ENCODE measurements around the gene NFRKB.
A peak's percentile ranks its signal among the peaks of the same experiment; 100 is the strongest.
"Not testable (repeated sequence)": the region's sequence is repeated elsewhere in the genome, so short reads cannot be mapped to it uniquely, and the experiment has no call there.

NFRKB gene

GRCh38 chr11:129888451-129888850 is 6.9 kb downstream of the NFRKB start:
- DNase-seq: no peak

- DNase-seq: no peak
Observed at GRCh38 chr11:129885381-129885780, 10.0 kb downstream of the NFRKB start.

GRCh38 chr11:129884581-129884980 is 10.8 kb downstream of the NFRKB start:
- DNase-seq: no peak

GRCh38 chr11:129881570-129882170 is 13.7 kb downstream of the NFRKB start:
- peak in 2 of 4 experiments; percentile 42 to 47 for DNase-seq

GRCh38 chr11:129880311-129880710 is 15.1 kb downstream of the NFRKB start:
- no peak for DNase-seq

GRCh38 chr11:129871914-129872313 is 23.5 kb downstream of the NFRKB start:
- no peak for DNase-seq

GRCh38 chr11:129868626-129869025 is 26.8 kb downstream of the NFRKB start:
- DNase-seq: not testable (repeated sequence)

GRCh38 chr11:129866311-129866710 is 29.1 kb downstream of the NFRKB start:
- DNase-seq: no peak

- DNase-seq: no peak
Observed at GRCh38 chr11:129865701-129866100, 29.7 kb downstream of the NFRKB start.

- DNase-seq: no peak
Observed at GRCh38 chr11:129864811-129865210, 30.6 kb downstream of the NFRKB start.

- DNase-seq: no peak
Observed at GRCh38 chr11:129861702-129862522, 33.5 kb downstream of the NFRKB start.

GRCh38 chr11:129856036-129856435 is 39.3 kb downstream of the NFRKB start:
- no peak for DNase-seq

GRCh38 chr11:129855086-129855485 is 40.3 kb downstream of the NFRKB start:
- DNase-seq: no peak

- DNase-seq: no peak
Observed at GRCh38 chr11:129854232-129854805, 41.1 kb downstream of the NFRKB start.

- peak in 2 of 4 experiments; percentile 71 to 79 for DNase-seq
Observed at GRCh38 chr11:129853518-129854231, 41.7 kb downstream of the NFRKB start.

GRCh38 chr11:129852125-129852740 is 43.1 kb downstream of the NFRKB start:
- no peak for DNase-seq

GRCh38 chr11:129849447-129850130 is 45.8 kb downstream of the NFRKB start:
- DNase-seq: no peak

- DNase-seq: not testable (repeated sequence)
Observed at GRCh38 chr11:129847361-129847760, 48.0 kb downstream of the NFRKB start.

- DNase-seq: no peak
Observed at GRCh38 chr11:129846508-129847335, 48.7 kb downstream of the NFRKB start.
